Frontal cortex (tissue), 4 donors: ENCODE measurements around the gene KIAA2012. TPM values are rescaled to one million over a fixed set of nuclear protein-coding genes. Genes with fewer than 3 reads are reported as not detected.

Experiments
- DNase-seq, 2 donors: peaks; one replicate each; pipeline ENCODE4 v3.0.0; 2012; ENCODE audit warnings: low spot score in 2 of 2
- FAIRE-seq: peaks from 2 replicates; lab custom pipeline; 2012; peaks lifted over from hg19 to GRCh38; lab: Jason Lieb, UNC
- total RNA-seq: library from RNA; depleted of rRNA; stranded (reverse); fragments of >200 nt; gene quantifications from one replicate; pipeline ENCODE4 v1.2.3, GENCODE V29; 2014
- donor health status: control.
- donor health status: control.
- donor health status: control.

The KIAA2012 gene
- total RNA-seq, 1 donor from 2014 or later = 0.82 TPM

DNA sequence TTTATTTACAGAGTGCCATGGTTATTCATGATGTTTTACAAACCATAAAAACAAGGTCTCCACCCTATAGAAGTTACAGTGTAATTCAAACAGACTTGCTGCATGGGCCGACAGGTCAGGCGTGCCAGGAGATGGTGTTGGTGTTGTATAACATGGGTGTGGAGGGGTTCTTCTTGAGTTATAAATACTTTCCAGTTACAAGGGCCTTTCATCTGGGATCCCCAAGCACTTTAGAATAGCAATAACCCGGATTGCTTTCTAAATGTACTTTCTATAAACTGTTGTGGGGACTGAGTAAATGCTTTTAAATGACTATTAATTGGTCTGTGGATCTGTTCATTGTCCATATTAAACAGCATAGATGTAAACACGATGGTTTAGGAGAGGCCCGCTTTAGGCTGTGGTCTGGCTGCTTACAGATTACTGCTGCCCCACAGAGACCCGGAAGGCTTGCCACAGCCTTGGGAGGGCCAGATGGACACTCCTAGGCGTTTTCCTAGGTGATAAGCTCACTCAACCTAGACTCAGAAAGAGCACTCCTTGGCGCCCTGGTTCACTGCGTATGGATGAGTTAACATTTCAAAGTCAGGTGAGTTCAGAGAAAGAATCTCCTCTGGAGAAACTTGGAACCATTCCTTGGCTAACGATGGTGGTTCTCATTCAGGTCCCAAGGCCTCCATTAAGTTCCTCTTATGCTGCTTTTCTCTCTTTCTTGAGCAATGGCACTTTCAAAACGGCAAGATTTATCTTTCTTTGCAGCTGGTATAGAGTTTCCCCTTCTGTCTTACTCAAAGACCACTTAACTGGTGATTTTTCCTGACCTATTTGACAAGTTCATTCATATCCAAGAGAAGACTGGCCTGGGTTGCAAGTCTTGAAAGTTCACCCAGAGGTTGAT, 3.6 kb upstream of the KIAA2012 start:
- DNase-seq = no peak
- FAIRE-seq = no peak

DNA sequence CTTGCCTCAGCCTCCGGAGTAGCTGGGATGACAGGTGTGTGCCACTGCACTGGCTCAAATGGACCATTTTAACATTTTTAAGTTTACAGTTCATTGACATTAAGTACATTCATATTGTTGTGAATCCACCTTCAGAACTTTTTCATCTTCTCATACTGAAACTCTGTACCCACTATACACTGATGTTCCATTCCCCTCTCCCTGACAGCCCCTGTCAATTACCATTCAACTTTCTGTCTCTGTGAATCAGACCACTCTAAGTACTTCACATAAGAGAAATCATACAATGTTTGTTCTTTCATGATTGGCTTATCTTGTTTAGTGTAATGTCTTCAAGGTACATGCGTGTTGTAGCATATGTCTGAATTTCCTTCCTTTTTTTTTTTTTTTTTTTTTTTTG, 1.9 kb upstream of the KIAA2012 start:
- DNase-seq (no peak), FAIRE-seq (no peak)

DNA sequence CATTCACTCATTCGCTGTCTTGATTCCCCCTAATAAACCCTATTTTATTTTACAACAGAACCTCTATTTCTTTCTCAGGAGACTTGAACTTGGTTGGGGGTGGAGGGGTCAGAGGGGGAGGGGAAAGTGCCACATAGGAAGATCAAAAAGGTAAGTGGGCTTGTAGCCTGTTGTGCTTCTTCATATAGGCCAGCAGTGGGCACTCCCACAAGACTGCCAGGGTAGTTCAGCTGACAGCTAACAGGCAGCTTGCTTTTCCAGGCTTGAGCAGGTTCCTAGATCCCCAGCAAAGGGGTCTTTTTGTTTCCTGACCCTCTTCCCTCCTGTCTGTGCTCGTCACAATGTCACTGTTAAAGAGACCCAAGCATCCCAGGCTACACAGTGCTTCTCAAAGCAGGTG, 829 bp upstream of the KIAA2012 start:
- no peak for FAIRE-seq

DNA sequence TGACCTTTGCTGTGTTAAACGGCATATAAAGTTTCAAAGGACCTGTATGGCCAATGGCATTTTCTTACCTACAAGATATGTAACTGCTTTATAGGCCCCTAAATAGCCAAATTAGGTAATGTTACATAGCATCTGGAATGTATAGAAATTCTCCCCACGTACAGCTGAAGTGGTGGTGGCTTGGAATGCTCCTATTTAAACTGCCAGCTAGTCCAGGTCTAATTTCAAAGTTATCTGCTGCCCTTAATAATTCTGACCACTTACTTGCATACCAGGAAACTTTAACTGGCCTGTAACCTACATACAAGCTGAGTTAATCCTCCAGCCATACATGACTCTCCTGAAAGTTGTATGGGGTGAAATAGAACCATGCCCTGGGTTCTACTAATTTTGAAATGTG, 1.3 kb downstream of the KIAA2012 start:
- DNase-seq (no peak), FAIRE-seq (no peak)

More for the DNA sequence above, 829 bp upstream of the KIAA2012 start:
- DNase-seq = no peak

DNA sequence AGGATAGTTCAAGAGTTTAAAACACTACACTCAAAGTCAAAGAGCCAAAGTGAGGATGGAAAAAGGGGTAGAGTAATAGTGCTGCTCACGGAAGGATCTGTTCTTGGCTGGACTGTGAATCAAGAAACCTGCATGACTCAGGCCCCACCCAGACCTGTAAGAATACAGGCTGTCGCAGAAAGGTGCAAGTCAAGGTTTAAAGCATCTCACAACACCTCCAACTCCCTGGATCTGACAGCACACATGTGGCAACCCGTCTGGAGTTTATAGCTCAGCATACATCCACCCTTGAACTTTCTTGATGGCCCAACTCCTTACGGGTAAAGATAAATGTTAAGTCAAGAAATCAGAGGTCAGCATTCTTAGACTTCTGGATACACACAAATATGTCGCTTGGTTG, 6.3 kb downstream of the KIAA2012 start:
- DNase-seq = no peak
- no peak for FAIRE-seq

DNA sequence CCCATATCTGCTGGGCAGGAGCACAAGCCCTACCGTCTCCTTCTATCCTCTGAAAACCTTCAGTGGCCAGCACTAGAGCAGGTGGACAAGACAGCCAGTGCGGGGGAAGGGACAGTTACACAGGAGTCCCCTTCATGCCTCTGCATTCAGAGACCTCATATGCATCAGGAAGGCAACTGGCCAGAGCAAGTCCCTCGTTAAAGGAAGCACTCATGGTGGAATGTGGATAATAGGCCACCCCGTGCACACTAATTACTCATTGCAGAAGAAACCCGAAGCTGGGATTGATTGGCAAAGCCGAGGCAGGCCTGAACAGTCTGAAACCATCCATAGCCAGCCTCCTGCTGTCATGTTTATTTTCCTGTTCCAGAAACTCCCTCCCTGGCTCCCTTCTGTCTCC, 11.2 kb downstream of the KIAA2012 start:
- FAIRE-seq (no peak), DNase-seq (peak in 1 of 2 donors; percentile 14)

DNA sequence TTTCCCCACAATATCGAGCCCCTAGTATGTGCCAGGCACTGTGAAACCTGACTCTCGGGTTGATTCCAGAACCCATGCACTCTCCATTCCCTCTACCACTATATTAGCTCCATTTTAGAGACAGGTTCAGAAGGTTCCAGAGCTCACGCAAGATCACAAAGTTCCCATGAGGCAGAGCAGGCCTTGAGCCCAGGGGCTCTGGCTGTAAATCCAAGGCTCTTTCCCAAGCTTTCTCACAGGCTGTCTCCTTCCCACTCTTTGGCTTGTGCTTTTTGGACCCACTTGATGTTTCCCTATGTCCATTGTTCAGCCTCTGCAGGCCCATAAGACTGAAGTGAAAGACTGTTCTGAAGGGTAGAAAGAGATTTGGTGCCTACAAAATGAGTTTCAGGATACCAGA, 15.7 kb downstream of the KIAA2012 start:
- FAIRE-seq (no peak), DNase-seq (no peak)

DNA sequence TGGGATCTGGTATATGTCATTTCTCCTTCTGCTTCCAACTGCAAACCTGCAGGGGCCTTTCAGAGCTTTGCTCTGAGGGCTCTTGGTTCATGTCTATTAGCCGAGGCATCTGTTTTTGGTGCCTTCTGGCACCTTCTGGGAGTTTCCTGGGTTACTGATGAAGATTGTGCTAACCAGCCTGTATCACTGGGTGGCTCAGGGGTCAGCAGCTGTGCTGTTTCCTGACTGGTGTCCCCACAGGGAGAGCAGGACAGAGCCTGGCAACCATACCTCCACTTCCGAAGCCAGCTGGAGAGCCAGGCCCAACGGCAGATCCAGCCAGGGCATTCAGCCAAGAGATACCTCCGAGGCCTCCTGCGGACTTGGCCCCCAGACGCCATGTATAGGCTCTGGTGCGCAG, 17.5 kb downstream of the KIAA2012 start:
- FAIRE-seq (no peak), DNase-seq (no peak)

DNA sequence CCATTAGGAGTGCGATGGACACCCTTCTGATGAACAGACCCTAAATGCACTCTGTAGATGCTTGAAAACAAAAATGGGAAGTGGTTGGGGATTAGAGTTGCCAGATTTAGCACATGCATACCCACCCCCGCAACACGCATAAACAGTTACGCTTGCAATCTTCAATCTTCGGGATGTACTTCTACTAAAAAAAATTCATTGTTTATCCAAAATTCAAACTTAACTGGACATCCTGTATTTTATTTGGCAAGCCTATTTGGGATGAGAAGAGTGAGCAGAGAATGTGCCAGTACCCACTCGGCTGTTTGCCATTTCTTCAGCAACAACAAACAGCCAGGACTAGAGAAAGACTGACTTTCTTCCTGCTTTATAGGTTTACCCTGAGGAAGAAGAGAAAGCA, 18.4 kb downstream of the KIAA2012 start:
- no peak for DNase-seq
- no peak for FAIRE-seq

DNA sequence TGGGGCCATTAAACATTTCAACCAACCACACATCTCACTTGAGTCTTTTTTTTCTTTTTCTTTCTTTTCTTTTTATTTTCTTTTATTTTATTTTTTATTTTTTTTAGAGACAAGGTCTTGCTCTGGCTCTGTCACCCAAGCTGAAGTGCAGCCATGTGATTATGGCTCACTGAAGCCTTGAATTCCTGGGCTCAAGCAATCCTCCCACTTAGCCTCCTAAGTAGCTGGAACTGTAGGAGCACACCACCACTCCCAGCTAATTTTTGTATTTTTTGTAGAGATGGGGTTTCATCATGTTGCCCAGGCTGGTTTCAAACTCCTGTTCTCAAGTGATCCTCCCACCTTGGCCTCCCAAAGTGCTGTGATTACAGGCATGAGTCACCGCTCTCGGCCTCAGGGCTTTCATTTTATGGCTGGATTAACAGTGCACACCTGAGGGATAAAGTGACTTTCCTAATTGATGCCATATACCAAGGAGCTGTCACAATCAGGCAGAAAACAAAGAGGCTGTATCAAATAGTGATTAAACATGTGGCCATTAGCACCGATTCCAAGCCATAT, 21.5 kb downstream of the KIAA2012 start:
- FAIRE-seq = no peak
- no peak for DNase-seq

DNA sequence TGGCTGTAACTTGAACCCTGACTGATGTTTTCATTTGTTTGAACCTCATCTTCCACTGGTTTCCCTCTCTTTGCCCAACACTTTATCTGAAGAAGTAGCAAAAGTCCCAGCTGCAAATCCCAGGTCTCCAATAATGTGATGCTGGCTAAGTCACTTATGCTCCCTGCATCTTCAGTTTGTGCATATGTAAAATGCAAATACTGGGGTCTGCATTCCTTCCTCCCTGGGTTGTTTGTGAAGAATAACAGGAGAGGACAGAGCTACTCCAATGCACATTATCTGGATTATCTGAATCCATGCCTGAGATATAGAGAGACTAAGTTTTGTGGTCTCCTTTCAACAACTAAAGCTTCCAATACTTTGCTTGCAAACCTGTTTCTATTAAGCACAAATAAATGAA, 22.2 kb downstream of the KIAA2012 start:
- DNase-seq = no peak
- FAIRE-seq = no peak

DNA sequence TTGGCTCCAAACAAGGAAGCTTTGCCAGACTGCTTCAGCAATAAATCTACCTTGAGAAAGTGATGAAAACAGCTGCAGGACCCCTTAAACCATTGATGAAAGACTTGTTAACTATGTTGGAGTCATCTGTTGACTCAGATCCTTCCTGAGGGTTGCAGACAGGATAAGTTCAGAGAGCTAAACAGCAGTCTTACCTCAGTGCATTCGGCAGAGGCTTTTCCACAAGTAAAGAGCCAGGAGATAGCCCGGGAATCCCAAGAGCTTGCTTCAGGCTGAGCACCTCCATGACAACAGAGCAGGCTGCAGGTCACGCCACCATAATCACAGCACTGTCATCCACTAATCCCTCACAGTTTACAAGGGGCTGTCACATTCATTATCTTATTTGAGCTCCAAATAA, 23.7 kb downstream of the KIAA2012 start:
- DNase-seq (no peak), FAIRE-seq (no peak)

DNA sequence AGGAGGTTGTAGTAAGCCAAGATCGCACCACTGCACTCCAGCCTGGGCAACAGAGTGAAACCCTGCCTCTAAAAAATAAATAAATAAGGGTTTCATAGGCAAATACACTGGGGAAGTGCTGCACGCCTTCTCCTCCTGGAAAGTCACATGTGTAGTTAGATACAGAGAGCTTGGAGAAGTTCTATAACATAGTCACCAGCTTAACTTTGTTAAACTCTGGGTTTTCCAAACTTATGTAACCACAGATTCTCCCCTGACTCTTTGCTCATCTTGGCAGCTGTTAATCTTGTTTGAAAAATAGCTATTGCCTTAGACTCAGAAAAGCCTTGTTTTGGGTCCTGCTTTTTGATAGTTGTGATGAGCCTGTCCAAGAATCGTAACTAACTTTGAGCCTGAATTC, 25.2 kb downstream of the KIAA2012 start:
- no peak for DNase-seq
- no peak for FAIRE-seq

DNA sequence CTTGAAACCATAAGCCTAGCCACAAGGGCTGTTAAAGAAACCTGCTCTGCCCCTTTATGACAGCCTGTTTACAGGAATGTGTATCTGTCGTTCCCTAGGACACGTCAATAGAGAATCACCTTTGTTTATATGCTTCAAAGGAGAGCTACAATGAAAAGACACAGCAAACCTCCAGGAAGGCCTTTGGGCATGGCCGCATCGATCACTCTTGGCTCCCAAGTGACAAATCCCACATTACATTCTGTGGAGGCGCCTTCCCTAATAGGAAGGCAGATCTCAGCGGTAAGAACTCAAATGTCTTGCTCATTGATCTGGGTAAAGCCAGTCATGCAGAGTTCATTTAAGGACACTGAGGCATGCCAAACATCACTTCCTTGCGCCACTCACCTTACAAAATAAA, 26.5 kb downstream of the KIAA2012 start:
- DNase-seq (no peak), FAIRE-seq (no peak)

DNA sequence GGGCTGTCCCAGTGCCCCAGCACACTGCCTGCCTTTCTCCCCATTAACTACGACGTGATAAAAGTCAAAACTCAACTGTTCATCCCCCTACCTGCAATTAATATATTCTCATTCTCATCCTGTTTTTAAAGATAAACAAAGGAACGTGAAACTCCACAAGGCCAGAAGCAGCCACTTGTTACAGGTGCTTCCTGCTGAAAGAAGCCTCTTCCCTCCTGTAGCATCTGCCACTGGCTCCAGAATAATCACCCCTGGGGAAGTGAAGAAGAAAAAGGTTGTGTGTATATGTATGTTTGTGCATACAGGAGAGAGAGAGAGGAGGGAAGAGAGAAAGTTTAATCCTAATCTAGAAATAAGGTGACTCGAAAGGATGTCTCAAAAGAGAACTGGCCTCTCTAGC, 27.1 kb downstream of the KIAA2012 start:
- FAIRE-seq (no peak), DNase-seq (no peak)

DNA sequence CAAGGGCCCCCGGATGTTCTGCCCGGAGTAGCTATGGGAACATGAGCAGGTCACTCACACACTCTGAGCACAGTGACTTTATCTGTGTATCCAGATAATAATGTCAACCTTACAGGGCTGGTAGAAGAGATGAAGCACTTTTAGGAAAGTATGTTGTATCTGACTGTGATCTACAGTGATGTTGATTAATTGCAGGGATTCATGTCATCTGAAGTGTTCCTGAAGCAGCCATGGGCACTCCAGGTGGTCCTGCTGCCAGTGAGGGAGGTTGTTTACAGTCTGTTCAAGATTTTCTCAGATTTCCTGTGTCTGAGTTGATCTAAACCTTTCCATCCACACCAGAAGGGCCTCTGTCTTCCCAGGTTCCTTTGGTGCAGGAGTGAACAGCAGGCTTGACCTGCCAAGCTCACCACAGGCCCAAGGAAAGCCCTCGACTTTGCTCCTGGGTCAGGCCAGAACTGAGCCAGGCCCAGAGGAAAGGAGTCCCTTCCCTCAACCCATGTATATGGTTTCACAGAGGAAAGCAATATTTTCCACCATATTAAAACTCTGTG, 28.0 kb downstream of the KIAA2012 start:
- FAIRE-seq (no peak), DNase-seq (no peak)

DNA sequence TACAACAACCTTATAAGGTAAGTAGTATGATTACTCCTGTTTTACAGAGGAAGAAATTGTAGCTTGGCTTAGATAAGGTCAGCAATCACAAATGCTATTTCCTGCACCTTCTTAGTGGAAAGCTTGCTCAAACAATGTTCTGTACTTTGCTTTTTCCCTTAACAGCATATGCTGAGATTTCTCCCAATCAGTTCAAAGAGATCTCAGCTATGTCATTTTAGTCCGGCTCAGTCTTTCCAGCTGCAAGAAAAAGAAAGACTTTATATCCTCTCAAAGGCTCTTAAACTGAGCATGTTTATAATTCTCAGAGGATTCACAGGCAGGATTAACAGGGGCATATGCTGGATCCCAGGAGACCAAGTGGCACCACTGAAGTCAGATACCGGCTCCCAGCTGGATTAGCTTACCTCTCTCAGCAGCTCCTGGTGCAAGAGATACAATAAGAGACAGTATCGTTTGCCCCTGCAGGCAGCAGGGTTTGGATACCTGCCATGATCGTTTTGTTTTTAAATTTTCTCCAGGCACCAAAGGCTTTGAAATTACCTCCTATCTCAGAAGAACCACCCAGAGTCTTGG, 29.5 kb downstream of the KIAA2012 start:
- DNase-seq = no peak

DNA sequence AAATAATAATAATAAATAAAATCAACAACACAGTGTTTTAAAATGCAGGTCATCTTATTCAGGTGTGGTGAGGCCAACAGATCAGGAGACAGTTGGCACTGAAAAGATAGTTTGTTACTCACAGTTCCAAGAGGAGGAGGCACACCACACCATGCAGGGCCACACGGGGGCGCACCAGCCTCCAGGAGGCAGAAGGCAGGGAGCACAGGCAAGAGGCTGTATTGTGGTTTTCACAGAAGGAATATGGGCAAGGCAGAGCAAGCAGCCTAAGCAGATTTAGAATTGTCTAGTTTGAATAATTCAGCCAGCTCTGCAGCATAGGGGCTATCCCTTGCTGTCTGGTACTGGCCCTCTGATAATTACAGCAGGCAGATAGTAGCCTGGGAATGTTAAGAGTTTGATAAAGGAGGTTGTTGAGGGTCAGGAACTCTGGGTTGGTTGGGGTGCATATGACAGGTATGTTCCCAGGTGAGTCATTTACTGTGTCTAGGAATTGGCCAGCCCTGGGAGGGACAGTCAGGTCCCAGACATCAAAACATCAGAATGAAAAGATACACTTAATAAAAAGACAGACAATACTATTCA, 31.3 kb downstream of the KIAA2012 start:
- FAIRE-seq = no peak
- DNase-seq = no peak

More for the DNA sequence above, 29.5 kb downstream of the KIAA2012 start:
- no peak for FAIRE-seq

DNA sequence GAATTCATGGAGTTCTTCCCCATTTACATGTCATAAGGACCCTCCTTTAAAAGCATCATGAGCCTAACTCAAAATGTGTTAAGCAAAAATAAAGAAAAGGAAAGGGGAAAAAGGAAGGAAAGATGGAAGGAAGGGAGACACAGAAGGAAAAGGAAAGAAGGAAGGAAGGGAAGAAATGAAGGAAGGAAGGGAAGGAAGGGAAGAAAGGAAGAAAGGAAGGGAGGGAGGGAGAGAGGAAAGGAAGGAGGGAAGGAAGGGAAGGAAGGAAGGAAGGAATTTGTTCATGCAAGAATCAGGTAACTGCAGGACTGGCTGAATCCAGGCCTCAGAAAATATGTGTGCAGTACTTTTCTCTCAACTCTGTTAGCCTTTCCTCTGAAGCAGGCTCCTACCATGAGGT, 32.0 kb downstream of the KIAA2012 start:
- FAIRE-seq = no peak
- DNase-seq = no peak

DNA sequence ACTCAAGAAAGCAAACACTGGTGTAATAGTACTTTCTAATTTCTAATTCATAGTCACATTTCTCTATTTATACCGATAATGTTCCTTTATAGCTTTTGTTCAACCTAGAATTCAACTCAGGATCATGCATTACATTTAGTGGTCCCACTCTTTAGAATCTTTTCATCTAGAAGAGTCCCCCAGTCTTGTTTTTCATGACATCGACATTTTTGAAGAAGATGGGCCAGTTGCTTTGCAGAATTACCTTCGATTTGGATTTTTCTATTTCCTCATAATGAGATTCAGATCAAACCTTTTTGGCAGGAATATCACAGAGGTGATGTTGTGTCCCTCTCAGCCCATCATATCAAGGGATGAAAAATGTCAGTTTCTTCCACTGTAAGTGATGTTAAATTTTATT, 35.3 kb downstream of the KIAA2012 start:
- DNase-seq (no peak), FAIRE-seq (no peak)
